ENCODE measurements around the gene LPAR5. TPM values are rescaled to one million over a fixed set of nuclear protein-coding genes. Genes with fewer than 3 reads are reported as not detected.

LPAR5 gene
- total and polyA plus RNA-seq, 2 of the 8 experiments (the other 6 are each of a cell fraction or from before 2014, with no cell fraction given) = 0.22 to 0.24 TPM

- TF ChIP-seq CHD7 (IDR thresholded peaks at IDR 0.05; ENCODE audit: insufficient replicate concordance, low read length) (no peak), GABPA (IDR thresholded peaks at IDR 0.05; ENCODE audit: borderline replicate concordance, insufficient read depth, low read length) (no peak), HDAC2 (IDR thresholded peaks at IDR 0.05; ENCODE audit: borderline replicate concordance in 1 of 2, low read depth in 2 of 2, low read length in 2 of 2) (no peak), RFX5 (IDR thresholded peaks at IDR 0.05; ENCODE audit: borderline replicate concordance, low read depth, low read length) (no peak), TAF1 (IDR thresholded peaks at IDR 0.05; ENCODE audit: low read depth, low read length) (no peak), SUZ12 (IDR thresholded peaks at IDR 0.05; ENCODE audit: low read length) (no peak), TEAD4 (IDR thresholded peaks at IDR 0.05; ENCODE audit: low read depth, low read length) (no peak), KDM4A (IDR thresholded peaks at IDR 0.05; ENCODE audit: low read depth, low read length, severe bottlenecking) (no peak), NANOG (IDR thresholded peaks at IDR 0.05; ENCODE audit: insufficient read depth, low read depth, low read length, poor library complexity, severe bottlenecking) (no peak), CTBP2 (IDR thresholded peaks at IDR 0.05; ENCODE audit: borderline replicate concordance, insufficient read depth, insufficient read length, low read length) (no peak), BRCA1 (IDR thresholded peaks at IDR 0.05; ENCODE audit: low read depth, low read length) (no peak)
These were observed 5.4 kb upstream of the LPAR5 start (continued) for GRCh38 chr12:6641131-6641530.

Data from H1 (cell line).